Activated naive CD4-positive, alpha-beta T cell treated with anti-CD3 and anti-CD28 coated beads, Interleukin-2, amount 50 U/mL, for 16 hours (primary cell): Measurements from ENCODE around the gene TTC39A.
A peak's percentile ranks its signal among the peaks of the same experiment; 100 is the strongest.

Experiments used
- DNase-seq: peaks from one replicate; pipeline ENCODE4 v3.0.0-alpha.2; 2020

Gene TTC39A

GRCh38 chr1:51296383-51297357 lies 33.7 kb downstream of the TTC39A start:
- peak; percentile 71 for DNase-seq

DNA sequence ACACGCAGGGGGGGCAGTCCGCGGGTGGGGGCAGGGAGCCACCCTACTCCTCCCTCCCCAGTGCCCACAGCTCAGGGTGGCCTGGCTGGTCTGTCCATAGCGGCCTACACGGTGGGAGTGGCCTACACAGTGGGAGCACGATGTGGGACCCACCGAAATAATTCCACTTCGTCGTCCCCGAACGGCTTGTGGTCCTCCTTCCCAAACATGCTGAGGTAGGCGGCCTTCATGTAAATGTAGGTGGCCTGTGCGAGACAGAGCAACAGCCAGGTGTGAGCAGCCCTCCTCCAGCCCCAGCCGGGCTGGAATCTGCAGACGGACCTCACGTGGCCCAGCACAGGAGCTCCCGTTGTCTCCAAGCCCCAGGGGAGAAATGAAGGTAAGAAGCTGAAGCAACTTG lies 34.4 kb downstream of the TTC39A start:
- DNase-seq, result no peak

DNA sequence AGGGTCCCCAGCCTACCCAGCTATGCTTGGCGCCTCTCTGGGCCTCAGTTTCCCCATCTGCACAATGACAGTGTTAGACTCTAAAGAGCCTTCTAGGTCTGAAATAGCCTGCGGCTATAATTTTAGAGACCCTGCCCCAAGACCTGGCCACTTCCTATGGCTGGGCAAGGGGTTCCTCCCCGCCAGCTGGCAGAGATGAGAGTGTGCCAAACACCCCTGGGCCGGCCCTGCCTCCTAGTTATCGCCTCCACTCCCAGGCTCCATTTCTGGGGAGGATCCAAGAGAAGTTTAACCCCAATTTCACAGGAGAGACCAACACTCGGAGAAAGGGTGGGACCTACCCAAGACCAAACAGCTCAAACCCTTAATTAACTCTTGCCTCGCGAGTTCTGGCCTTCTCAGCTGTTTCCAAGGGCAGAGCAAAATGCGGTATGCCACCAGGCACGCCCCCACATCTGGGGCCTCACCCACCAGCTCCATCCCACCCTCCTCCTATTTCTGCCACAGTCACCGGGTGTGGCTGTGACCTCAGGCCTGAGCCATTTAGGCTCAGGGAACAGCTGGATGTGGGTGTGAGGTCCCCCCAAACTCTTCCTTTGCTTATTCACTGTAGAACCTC lies 35.7 kb downstream of the TTC39A start:
- DNase-seq, result no peak

DNA sequence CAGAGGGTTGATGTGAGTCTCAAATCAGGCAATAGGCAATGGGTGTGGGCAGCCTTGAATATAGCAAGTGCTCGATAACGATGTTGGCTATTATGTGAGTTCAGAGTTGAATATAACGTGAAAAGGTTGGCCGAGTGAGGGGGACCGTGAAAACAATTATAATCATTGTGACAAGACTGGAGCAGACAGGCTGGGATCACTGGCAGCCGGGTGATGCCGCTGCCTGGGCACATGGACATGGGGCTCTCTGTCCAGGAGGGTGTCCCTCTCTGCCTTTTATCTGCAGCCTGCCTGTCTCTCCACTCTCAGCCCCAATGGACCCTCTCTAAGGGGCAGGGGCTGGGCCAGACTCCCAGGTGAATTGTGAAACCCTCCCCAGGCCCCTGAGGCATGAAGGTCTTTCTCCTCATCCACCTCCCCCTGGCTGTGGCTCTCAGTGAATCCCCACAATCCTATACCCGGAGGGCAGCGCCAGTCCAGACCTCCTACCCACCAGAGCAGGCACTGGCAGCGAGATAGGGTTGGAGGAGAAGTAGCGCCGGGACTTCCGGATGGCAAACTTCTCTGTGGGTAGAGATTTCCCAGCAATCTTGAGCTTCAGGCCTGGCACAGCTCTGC lies 36.4 kb downstream of the TTC39A start:
- no peak for DNase-seq

GRCh38 chr1:51290489-51290847 lies 39.9 kb downstream of the TTC39A start:
- DNase-seq, result no peak

GRCh38 chr1:51289676-51290488 lies 40.5 kb downstream of the TTC39A start:
- DNase-seq, result no peak

DNA sequence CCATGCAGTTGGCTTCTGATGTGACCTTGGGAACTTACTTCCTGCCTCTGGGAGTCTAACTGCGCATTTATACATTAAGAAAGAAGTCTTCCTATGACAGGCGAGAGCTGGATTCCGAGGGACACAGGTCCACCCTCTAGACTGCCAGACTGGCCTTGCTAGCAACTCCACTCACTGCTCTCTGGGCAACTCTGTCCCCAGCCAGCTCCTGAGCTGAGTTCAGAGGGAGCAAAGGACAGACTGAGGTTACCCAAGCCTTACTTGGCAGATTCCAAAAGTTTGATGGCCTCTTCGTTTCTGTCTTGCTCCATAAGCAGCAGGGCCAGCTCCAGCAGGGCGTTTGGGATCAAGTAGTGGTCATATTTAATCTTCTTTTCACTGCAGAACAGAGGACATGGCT lies 41.8 kb downstream of the TTC39A start:
- DNase-seq, result no peak

DNA sequence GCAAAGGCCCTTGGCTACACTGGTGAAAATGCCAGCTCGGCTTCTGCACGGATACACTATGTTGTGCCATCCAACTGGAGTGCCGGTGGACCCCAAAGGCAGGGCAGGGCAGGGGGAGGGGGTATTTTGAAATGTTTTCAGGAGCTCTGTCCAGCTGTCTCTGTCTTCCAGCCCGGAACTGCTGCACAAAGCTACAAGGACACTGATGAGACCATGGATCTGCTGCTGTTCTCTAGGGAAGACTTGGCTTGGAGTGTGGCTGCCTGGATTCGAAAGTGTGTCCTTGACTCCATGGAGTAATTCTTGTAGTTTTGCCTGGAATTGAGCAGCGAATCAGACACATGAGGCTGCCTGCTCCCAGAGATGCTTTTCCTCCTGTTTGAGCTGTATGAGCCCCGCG lies 42.4 kb downstream of the TTC39A start:
- DNase-seq, result no peak

DNA sequence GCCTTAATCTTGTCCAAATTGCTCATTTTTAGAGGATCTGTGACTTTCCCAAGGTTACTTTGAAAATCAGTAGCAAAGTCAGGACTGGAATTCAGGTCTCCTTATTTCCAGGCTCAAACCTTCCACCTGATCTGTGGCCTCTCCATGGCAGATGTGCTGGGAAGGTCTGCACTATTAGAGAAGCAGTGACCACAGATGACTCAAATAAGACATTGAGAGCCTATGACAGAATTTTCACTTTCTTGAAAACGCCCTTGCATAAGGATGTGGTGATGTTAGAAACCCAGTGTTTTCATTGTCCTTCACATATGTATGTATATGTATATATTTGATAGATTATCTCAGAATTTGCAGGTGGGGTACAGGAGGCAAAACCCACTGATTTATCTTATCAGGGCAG lies 45.3 kb downstream of the TTC39A start:
- no peak for DNase-seq

GRCh38 chr1:51284487-51284954 lies 45.8 kb downstream of the TTC39A start:
- no peak for DNase-seq

GRCh38 chr1:51283979-51284378 lies 46.4 kb downstream of the TTC39A start:
- DNase-seq, result no peak

DNA sequence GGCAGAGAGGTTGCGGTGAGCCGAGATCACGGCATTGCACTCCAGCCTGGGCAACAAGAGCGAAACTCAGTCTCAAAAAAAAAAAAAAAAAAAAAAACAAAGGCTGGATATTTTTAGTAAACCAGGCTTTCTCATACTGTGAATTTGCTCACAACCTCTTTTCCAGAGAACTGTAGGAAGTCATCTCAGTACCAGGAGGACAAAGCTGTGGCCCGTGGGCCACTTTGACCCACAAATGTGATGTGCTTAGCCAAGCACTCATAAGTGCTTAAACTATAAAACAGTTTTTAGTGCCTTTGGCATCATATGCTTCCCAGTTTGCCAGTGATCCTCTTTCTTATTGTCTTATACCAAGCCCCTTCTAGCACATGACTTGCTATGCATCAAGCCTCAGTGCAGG lies 47.8 kb downstream of the TTC39A start:
- DNase-seq, result no peak

- no peak for DNase-seq
Measured at GRCh38 chr1:51281807-51282206, 48.6 kb downstream of the TTC39A start.

GRCh38 chr1:51280321-51280978 lies 49.9 kb downstream of the TTC39A start:
- no peak for DNase-seq

- DNase-seq, result no peak
Measured at GRCh38 chr1:51276286-51276685, 54.1 kb downstream of the TTC39A start.

DNA sequence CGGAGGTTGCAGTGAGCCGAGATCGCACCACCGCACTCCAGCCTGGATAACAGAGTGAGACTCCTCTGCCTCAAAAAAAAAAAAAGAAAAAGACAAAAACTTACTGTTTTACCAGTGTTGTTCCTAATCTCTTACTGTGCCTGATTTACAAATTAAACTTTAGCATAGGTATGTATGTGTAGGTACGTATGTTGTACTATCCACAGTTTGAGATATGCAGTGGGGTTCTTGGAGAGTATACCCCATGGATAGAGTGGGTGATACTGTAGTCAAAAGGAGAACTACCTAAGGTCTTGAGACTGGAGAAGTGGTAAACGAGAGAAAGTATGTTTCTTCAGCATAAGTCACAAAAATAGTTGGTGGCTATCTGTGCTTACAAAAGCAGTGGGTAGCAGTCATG lies 55.7 kb downstream of the TTC39A start:
- DNase-seq, result no peak

GRCh38 chr1:51272916-51273315 lies 57.4 kb downstream of the TTC39A start:
- no peak for DNase-seq

GRCh38 chr1:51270751-51271150 lies 59.6 kb downstream of the TTC39A start:
- DNase-seq, result no peak

DNA sequence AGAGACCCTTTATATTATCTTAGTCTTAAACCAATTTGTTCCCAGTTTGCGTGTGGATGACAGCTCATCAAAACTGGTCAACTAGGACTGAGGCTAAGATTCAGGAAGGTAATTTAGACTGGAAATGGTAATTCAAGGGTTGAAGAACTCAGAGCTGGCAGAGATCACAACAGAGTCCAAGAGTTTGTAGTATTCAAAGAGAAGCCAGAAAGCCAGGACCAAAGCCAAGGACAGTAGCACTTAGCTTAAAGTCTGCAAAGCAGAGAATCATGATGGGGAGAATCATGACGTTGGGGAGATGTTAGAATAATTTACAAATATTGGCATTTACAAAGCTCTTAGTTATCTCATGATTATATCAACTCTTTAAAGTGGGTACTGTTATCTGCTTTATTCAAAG lies 61.7 kb downstream of the TTC39A start:
- DNase-seq, result no peak

DNA sequence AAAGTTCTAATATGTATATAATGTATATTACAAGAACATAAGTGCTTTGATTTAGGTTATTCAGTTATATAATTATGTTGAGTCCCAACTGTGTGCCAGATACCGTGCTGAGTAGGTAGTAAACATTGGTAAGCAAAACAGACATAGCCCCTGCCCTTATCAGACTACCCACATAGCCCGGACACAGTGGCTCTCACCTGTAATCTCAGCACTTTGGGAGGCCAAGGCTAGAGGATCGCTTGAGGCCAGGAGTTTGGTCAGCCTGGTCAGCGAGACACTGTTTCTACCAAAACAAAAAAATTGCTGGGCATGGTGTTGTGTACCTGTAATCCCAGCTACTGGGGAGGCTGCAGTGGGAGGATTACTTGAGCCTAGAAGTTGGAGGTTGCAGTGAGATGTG lies 63.6 kb downstream of the TTC39A start:
- no peak for DNase-seq

GRCh38 chr1:51266181-51266580 lies 64.2 kb downstream of the TTC39A start:
- no peak for DNase-seq

DNA sequence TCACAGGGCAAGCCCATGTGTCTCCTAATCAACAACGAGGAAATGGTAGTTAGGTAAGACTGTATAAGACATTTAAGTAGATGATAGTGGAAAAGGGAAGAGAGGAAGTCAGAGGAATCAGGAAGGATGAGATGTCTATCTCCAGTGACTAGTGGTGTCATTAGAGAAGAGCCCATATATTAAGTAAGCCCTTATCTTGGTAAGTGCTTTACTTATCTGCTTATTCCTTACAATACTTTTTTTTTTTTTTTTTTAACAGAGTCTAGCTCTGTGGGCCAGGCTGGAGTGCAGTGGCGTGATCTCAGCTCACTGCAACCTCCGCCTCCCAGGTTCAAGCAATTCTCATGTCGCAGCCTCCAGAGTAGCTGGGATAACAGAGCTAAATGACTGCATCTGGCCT lies 64.7 kb downstream of the TTC39A start:
- DNase-seq, result no peak
